ENCODE data around the gene SORCS2.

Gene SORCS2

GRCh38 chr4:7158081-7158750 lies 34.1 kb upstream of the SORCS2 start:
- H3K4ac ChIP-seq (ENCODE audit: low read depth, low read length): no peak overlapping the region
- H3K79me2 ChIP-seq (ENCODE audit: control insufficient read depth, insufficient read depth, low read length, poor library complexity): no peaks in the 10 kb centered on the region
- no peak overlapping the region for H3K4me3 ChIP-seq (ENCODE audit: low read depth, low read length)
- no peak overlapping the region for H4K8ac ChIP-seq (ENCODE audit: low read depth, low read length)
- no peak overlapping the region for H3K27ac ChIP-seq (ENCODE audit: low read depth, low read length)
- no peaks in the 10 kb centered on the region for H3K79me1 ChIP-seq (ENCODE audit: low read length)
- H2AFZ ChIP-seq (ENCODE audit: insufficient read depth, low read length, poor library complexity): no peak overlapping the region
- DNase-seq: no peak
- no CpG with 5 or more reads among the region's 18 CpGs for WGBS (ENCODE audit: extremely low coverage, insufficient coverage, insufficient read length)
- no peak overlapping the region for H3K9ac ChIP-seq (ENCODE audit: low read length)
- no peak overlapping the region for H3K18ac ChIP-seq (ENCODE audit: low read length)
- H2AK5ac ChIP-seq (ENCODE audit: low read length): no peak overlapping the region
- no peaks in the 10 kb centered on the region for H3K36me3 ChIP-seq (ENCODE audit: control insufficient read depth in 1 of 2, insufficient read depth in 2 of 2, low read length in 2 of 2)
- no peak overlapping the region for H4K91ac ChIP-seq (ENCODE audit: low read depth, low read length)
- H3K4me2 ChIP-seq (ENCODE audit: low read length): no peak overlapping the region
- H3K9me3 ChIP-seq (ENCODE audit: insufficient read depth, low read depth, low read length): no peaks in the 10 kb centered on the region
- no peak overlapping the region for H2BK120ac ChIP-seq (ENCODE audit: insufficient read depth, low read length, poor library complexity)
- H3K14ac ChIP-seq (ENCODE audit: low read length): no peak overlapping the region
- no peaks in the 10 kb centered on the region for H3K27me3 ChIP-seq (ENCODE audit: insufficient read depth, low read length)
- no peak overlapping the region for H3K23ac ChIP-seq (ENCODE audit: low read length)
- H2BK5ac ChIP-seq (ENCODE audit: low read depth, low read length, poor library complexity): no peak overlapping the region
- no peak overlapping the region for H4K12ac ChIP-seq (ENCODE audit: low read depth, low read length)
- no peak overlapping the region for H2BK12ac ChIP-seq (ENCODE audit: low read length)
- H3K4me1 ChIP-seq (ENCODE audit: control insufficient read depth in 1 of 2, insufficient read depth in 2 of 2, low read length in 2 of 2): no peaks in the 10 kb centered on the region

DNA sequence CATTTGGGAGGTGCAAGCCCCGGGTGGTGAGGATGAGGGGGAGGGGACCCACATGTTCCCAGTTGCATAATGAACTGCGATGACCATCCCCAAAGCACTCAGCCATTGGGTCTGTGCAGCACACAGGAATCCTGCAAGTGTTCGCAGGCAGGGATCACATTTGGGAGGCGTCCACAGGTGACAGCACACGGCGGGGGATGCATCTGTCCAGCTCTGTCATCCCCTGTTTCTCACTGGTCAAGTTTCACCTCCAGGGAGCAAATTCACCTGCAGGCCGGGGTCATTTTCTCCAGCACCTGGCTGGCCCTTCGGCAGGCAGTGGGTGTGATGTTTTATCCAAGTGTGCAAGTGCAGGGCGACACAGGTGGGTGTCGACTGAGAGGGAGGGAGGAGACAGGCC lies 33.3 kb upstream of the SORCS2 start:
- H3K9me3 ChIP-seq (ENCODE audit: insufficient read depth, low read depth, low read length): no peaks in the 10 kb centered on the region
- no CpG with 5 or more reads among the region's 10 CpGs for WGBS (ENCODE audit: extremely low coverage, insufficient coverage, insufficient read length)
- H4K8ac ChIP-seq (ENCODE audit: low read depth, low read length): no peak overlapping the region

DNA sequence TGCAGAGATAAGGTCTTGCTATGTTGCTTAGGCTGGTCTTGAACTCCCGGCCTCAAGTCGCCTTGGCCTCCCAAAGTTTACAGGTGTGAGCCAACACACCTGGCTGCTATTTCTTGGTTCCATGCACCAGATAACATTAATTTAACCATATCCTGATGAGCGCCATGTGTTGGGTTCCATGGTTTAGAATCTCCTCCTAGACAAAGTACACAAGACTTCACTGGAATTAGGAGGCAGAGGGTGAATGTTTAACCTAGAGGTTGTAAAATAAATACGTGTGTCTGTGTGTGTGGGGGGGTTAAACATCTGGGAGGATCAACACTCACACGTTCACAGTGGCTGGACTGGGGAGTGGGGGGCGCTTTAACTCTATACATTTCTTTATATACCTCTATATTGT lies 32.4 kb upstream of the SORCS2 start:
- Histone ChIP-seq H3K4me3 (ENCODE audit: low read depth, low read length) (no peak overlapping the region), H3K9me3 (ENCODE audit: insufficient read depth, low read depth, low read length) (no peaks in the 10 kb centered on the region), H2BK120ac (ENCODE audit: insufficient read depth, low read length, poor library complexity) (no peak overlapping the region), H4K8ac (ENCODE audit: low read depth, low read length) (no peak overlapping the region), H3K4me1 (ENCODE audit: control insufficient read depth in 1 of 2, insufficient read depth in 2 of 2, low read length in 2 of 2) (no peaks in the 10 kb centered on the region), H3K27me3 (ENCODE audit: insufficient read depth, low read length) (no peaks in the 10 kb centered on the region), H3K79me2 (ENCODE audit: control insufficient read depth, insufficient read depth, low read length, poor library complexity) (no peaks in the 10 kb centered on the region), H3K4ac (ENCODE audit: low read depth, low read length) (no peak overlapping the region), H2BK12ac (ENCODE audit: low read length) (no peak overlapping the region), H2BK5ac (ENCODE audit: low read depth, low read length, poor library complexity) (no peak overlapping the region), H4K91ac (ENCODE audit: low read depth, low read length) (no peak overlapping the region), H3K36me3 (ENCODE audit: control insufficient read depth in 1 of 2, insufficient read depth in 2 of 2, low read length in 2 of 2) (no peaks in the 10 kb centered on the region), H3K9ac (ENCODE audit: low read length) (no peak overlapping the region), H2AFZ (ENCODE audit: insufficient read depth, low read length, poor library complexity) (no peak overlapping the region), H3K23ac (ENCODE audit: low read length) (no peak overlapping the region), H4K12ac (ENCODE audit: low read depth, low read length) (no peak overlapping the region), H3K18ac (ENCODE audit: low read length) (no peak overlapping the region), H2AK5ac (ENCODE audit: low read length) (no peak overlapping the region), H3K4me2 (ENCODE audit: low read length) (no peak overlapping the region), H3K27ac (ENCODE audit: low read depth, low read length) (no peak overlapping the region), H3K14ac (ENCODE audit: low read length) (no peak overlapping the region), H3K79me1 (ENCODE audit: low read length) (no peaks in the 10 kb centered on the region)
- DNase-seq: no peak
- no CpG with 5 or more reads among the region's 6 CpGs for WGBS (ENCODE audit: extremely low coverage, insufficient coverage, insufficient read length)

More for the DNA sequence above, 33.3 kb upstream of the SORCS2 start:
- Histone ChIP-seq H2BK120ac (ENCODE audit: insufficient read depth, low read length, poor library complexity) (no peak overlapping the region), H3K4me2 (ENCODE audit: low read length) (no peak overlapping the region), H3K23ac (ENCODE audit: low read length) (no peak overlapping the region), H3K4me1 (ENCODE audit: control insufficient read depth in 1 of 2, insufficient read depth in 2 of 2, low read length in 2 of 2) (no peaks in the 10 kb centered on the region), H3K14ac (ENCODE audit: low read length) (no peak overlapping the region), H3K36me3 (ENCODE audit: control insufficient read depth in 1 of 2, insufficient read depth in 2 of 2, low read length in 2 of 2) (no peaks in the 10 kb centered on the region), H3K79me1 (ENCODE audit: low read length) (no peaks in the 10 kb centered on the region), H3K27ac (ENCODE audit: low read depth, low read length) (no peak overlapping the region), H4K12ac (ENCODE audit: low read depth, low read length) (no peak overlapping the region), H3K4me3 (ENCODE audit: low read depth, low read length) (no peak overlapping the region), H2AK5ac (ENCODE audit: low read length) (no peak overlapping the region), H3K18ac (ENCODE audit: low read length) (no peak overlapping the region), H3K27me3 (ENCODE audit: insufficient read depth, low read length) (no peaks in the 10 kb centered on the region), H3K9ac (ENCODE audit: low read length) (no peak overlapping the region), H2BK12ac (ENCODE audit: low read length) (no peak overlapping the region), H4K91ac (ENCODE audit: low read depth, low read length) (no peak overlapping the region), H3K4ac (ENCODE audit: low read depth, low read length) (no peak overlapping the region), H2AFZ (ENCODE audit: insufficient read depth, low read length, poor library complexity) (no peak overlapping the region), H2BK5ac (ENCODE audit: low read depth, low read length, poor library complexity) (no peak overlapping the region), H3K79me2 (ENCODE audit: control insufficient read depth, insufficient read depth, low read length, poor library complexity) (no peaks in the 10 kb centered on the region)
- DNase-seq: no peak

GRCh38 chr4:7160439-7160838 lies 31.9 kb upstream of the SORCS2 start:
- no peak overlapping the region for H2AFZ ChIP-seq (ENCODE audit: insufficient read depth, low read length, poor library complexity)
- H3K14ac ChIP-seq (ENCODE audit: low read length): no peak overlapping the region
- no peak overlapping the region for H4K91ac ChIP-seq (ENCODE audit: low read depth, low read length)
- no peak overlapping the region for H3K9ac ChIP-seq (ENCODE audit: low read length)
- no peak overlapping the region for H4K8ac ChIP-seq (ENCODE audit: low read depth, low read length)
- no peak overlapping the region for H2BK5ac ChIP-seq (ENCODE audit: low read depth, low read length, poor library complexity)
- no peaks in the 10 kb centered on the region for H3K79me1 ChIP-seq (ENCODE audit: low read length)
- no CpG with 5 or more reads among the region's 11 CpGs for WGBS (ENCODE audit: extremely low coverage, insufficient coverage, insufficient read length)
- H2AK5ac ChIP-seq (ENCODE audit: low read length): no peak overlapping the region
- H3K18ac ChIP-seq (ENCODE audit: low read length): no peak overlapping the region
- H2BK120ac ChIP-seq (ENCODE audit: insufficient read depth, low read length, poor library complexity): no peak overlapping the region
- H3K27ac ChIP-seq (ENCODE audit: low read depth, low read length): no peak overlapping the region
- H3K4me3 ChIP-seq (ENCODE audit: low read depth, low read length): no peak overlapping the region
- H3K4ac ChIP-seq (ENCODE audit: low read depth, low read length): no peak overlapping the region
- no peaks in the 10 kb centered on the region for H3K36me3 ChIP-seq (ENCODE audit: control insufficient read depth in 1 of 2, insufficient read depth in 2 of 2, low read length in 2 of 2)
- no peak for DNase-seq
- H3K4me1 ChIP-seq (ENCODE audit: control insufficient read depth in 1 of 2, insufficient read depth in 2 of 2, low read length in 2 of 2): no peaks in the 10 kb centered on the region
- H3K27me3 ChIP-seq (ENCODE audit: insufficient read depth, low read length): no peaks in the 10 kb centered on the region
- no peak overlapping the region for H2BK12ac ChIP-seq (ENCODE audit: low read length)
- H3K23ac ChIP-seq (ENCODE audit: low read length): no peak overlapping the region
- no peak overlapping the region for H4K12ac ChIP-seq (ENCODE audit: low read depth, low read length)
- H3K9me3 ChIP-seq (ENCODE audit: insufficient read depth, low read depth, low read length): no peaks in the 10 kb centered on the region
- no peak overlapping the region for H3K4me2 ChIP-seq (ENCODE audit: low read length)
- H3K79me2 ChIP-seq (ENCODE audit: control insufficient read depth, insufficient read depth, low read length, poor library complexity): no peaks in the 10 kb centered on the region

Measured in trophoblast cell (in vitro differentiated cells and primary cell).